ENCODE measurements around the gene DLG2. TPM values are rescaled to one million over a fixed set of nuclear protein-coding genes. Genes with fewer than 3 reads are reported as not detected.

DLG2 gene
- total RNA-seq, 4 donors from 2014 or later: 2.9 to 30.2 (median 22.6) TPM

DNA sequence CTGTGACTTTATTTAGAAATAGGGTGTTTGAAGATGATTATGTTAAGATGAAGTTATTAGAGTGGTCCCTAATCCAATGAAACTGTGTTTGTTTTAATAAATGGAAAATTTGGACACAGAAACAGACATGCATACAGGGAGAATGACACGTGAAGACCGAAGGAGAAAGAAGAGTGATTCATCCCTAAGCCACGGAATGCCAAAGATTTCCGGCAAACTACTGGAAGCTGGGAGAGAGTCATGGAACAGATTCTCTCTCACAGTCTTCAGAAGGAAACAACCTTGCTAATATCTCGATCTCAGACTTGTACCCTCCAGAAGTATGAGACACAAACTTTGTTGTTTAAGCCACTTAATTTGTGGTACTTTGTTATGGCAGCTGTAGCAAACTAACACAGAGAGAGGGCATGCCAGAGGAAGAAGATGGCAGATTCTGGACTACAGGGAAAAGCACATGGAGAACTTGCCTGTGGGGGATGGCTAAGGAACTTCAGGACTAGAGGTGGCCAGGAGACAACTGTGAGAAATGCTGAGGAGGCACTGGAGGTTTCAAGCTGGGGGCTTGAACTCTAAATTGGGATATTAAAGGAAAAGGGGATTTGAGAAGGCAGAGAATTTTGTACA lies 1607.5 kb downstream of the DLG2 start:
- no peak overlapping the region for H3K4me3 ChIP-seq
- H3K4me1 ChIP-seq: no peaks in the 10 kb centered on the region
- intact Hi-C loops (cut with DNase I; ENCODE audit: low total_unique reads): no loop called here
- H3K36me3 ChIP-seq: no peaks in the 10 kb centered on the region
- no peaks in the 10 kb centered on the region for H3K9me3 ChIP-seq
- no peak overlapping the region for H3K27ac ChIP-seq
- no peaks in the 10 kb centered on the region for H3K27me3 ChIP-seq
- TF ChIP-seq POLR2A (IDR thresholded peaks at IDR 0.05): no peak
- TF ChIP-seq, protein P1, sequence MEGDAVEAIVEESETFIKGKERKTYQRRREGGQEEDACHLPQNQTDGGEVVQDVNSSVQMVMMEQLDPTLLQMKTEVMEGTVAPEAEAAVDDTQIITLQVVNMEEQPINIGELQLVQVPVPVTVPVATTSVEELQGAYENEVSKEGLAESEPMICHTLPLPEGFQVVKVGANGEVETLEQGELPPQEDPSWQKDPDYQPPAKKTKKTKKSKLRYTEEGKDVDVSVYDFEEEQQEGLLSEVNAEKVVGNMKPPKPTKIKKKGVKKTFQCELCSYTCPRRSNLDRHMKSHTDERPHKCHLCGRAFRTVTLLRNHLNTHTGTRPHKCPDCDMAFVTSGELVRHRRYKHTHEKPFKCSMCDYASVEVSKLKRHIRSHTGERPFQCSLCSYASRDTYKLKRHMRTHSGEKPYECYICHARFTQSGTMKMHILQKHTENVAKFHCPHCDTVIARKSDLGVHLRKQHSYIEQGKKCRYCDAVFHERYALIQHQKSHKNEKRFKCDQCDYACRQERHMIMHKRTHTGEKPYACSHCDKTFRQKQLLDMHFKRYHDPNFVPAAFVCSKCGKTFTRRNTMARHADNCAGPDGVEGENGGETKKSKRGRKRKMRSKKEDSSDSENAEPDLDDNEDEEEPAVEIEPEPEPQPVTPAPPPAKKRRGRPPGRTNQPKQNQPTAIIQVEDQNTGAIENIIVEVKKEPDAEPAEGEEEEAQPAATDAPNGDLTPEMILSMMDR (IDR thresholded peaks at IDR 0.05): no peak
- DNase-seq: no peak

DNA sequence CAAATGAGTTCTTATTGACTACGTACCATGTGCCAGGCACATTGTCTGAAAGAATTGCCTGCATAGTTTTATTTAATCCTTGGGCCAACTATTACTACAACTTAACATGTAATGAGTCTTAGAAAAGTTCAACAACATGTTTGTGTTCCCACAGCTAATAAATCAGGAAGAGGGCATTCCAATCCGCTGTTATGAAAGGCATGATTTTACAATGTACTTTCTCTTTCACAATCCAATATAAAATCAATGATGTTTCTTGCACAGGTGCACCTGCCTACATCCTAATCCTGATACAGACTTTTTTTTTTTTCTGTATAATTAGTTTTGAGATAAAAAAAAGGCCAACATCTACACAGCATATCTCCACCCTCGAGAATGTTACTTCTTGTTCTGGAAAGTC lies 1612.6 kb downstream of the DLG2 start:
- no peak for TF ChIP-seq POLR2A (IDR thresholded peaks at IDR 0.05)
- TF ChIP-seq, protein P1 (IDR thresholded peaks at IDR 0.05): no peak
- Histone ChIP-seq H3K4me3 (no peak overlapping the region), H3K9me3 (no peaks in the 10 kb centered on the region), H3K27ac (no peak overlapping the region), H3K27me3 (no peaks in the 10 kb centered on the region), H3K4me1 (no peaks in the 10 kb centered on the region), H3K36me3 (no peaks in the 10 kb centered on the region)
- intact Hi-C loops (cut with DNase I; ENCODE audit: low total_unique reads): no loop called here
- no peak for DNase-seq

DNA sequence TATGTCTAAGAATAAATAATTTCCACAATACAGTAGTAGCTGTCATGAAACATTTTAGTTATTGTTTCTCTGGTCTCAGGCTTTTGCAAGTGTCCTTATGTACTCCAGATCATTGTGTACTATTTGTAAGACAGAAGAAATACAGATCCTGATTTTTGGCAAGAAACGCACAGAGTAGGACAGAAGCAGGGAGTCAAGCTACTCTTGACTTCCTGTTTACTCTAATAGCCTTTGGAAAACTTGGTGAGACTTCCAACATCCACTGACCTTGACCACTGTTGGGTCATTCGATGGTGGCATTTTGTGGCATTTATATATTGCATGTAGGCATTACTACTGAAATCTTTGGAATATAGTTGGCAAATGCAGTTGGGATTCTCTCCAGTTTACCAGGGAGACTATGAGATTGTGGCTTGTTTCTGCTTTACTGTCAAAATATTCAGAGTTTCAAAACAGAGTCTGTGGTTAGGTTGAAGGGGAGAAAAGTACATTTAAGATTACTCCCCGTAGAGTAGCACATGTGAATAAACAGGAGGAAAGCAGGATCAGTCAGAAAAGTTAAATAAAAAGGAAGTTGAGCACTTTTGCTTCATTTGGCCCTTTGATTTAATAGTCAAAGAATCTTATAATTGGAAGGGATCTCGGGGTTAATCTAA lies 1614.8 kb downstream of the DLG2 start:
- no peaks in the 10 kb centered on the region for H3K27me3 ChIP-seq
- no peak for DNase-seq
- no peak overlapping the region for H3K27ac ChIP-seq
- H3K4me3 ChIP-seq: no peak overlapping the region
- H3K4me1 ChIP-seq: no peaks in the 10 kb centered on the region
- no peaks in the 10 kb centered on the region for H3K36me3 ChIP-seq
- intact Hi-C loops (cut with DNase I; ENCODE audit: low total_unique reads): no loop called here
- no peaks in the 10 kb centered on the region for H3K9me3 ChIP-seq
- no peak for TF ChIP-seq POLR2A (IDR thresholded peaks at IDR 0.05)
- TF ChIP-seq, protein P1 (IDR thresholded peaks at IDR 0.05): no peak

DNA sequence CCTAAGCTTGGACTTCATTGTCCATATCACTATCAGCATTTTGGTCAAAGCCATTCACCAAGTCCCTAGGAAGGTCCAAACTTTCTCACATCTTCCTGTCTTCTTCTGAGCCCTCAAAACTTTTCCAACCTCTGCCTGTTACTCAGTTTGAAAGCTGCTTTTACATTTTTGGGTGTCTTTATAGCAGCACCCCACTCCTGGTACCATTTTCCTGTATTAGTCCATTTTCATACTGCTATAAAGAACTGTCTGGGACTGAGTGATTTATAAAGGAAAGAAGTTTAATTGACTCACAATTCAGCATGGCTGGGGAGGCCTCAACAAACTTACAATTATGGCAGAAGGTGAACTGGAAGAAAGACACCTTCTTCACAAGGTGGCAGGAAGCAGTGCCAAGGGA lies 1624.0 kb downstream of the DLG2 start:
- Histone ChIP-seq H3K27me3 (no peaks in the 10 kb centered on the region), H3K27ac (no peak overlapping the region), H3K4me1 (no peaks in the 10 kb centered on the region), H3K4me3 (no peak overlapping the region), H3K36me3 (no peaks in the 10 kb centered on the region), H3K9me3 (peaks cover 0 to 20% of the 10 kb centered on the region in 2 donors)
- DNase-seq: no peak
- intact Hi-C loops (cut with DNase I; ENCODE audit: low total_unique reads): no loop called here
- no peak for TF ChIP-seq POLR2A (IDR thresholded peaks at IDR 0.05)
- TF ChIP-seq, protein P1 (IDR thresholded peaks at IDR 0.05): no peak

DNA sequence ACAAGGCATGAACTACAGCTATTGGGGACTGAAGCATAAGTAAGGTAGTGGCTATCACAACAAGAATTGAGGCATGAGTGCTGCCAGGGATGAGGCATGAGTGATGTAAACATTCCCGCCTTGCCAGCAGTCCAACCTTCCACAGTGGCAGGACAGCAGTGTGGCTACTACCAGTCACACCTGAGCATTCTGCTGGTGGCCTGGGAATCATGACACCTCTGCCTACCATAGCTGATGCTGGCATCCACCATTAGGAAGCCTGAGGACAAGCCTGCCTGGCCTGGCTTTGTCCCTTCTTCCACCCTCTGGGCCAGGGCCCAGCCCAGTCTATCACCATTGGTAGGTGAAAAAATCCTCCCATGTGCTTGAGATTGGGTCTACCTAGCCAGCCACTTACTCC lies 1628.2 kb downstream of the DLG2 start:
- Histone ChIP-seq H3K4me1 (no peaks in the 10 kb centered on the region), H3K36me3 (no peaks in the 10 kb centered on the region), H3K27ac (no peak overlapping the region), H3K9me3 (peaks cover 0 to 20% of the 10 kb centered on the region in 2 donors), H3K27me3 (no peaks in the 10 kb centered on the region), H3K4me3 (no peak overlapping the region)
- intact Hi-C loops (cut with DNase I; ENCODE audit: low total_unique reads): no loop called here
- TF ChIP-seq, protein P1 (IDR thresholded peaks at IDR 0.05): no peak
- TF ChIP-seq POLR2A (IDR thresholded peaks at IDR 0.05): no peak
- DNase-seq: no peak

Data from uterus (tissue), 4 donors.